Adipose tissue (tissue), 3 donors: ENCODE results near the gene TENT4A. TPM values are rescaled to one million over a fixed set of nuclear protein-coding genes. Genes with fewer than 3 reads are reported as not detected.

Experiments
- H3K27ac ChIP-seq: one replicate; pipeline ENCODE4 v1.5.1; 2013; ENCODE audit warnings: low read depth, low read length
- WGBS, 3 donors: extraction: QIAGEN DNeasy Blood & Tissue Kit; methylation state at CpG; one replicate each; pipeline ENCODE4 v1.1.7; 2013; 5-methylcytosine and 5-hydroxymethylcytosine counted together
- polyA plus RNA-seq, 3 donors: library from polyadenylated mRNA; stranded (reverse); fragments of 200-250 nt; gene quantifications; one replicate each; pipeline ENCODE4 v1.2.3, GENCODE V29; 2013
- donor health status: healthy with polysubstance abuse.
- donor health status: Bipolar disorder and iron deficiency.
- donor health status: healthy.

The TENT4A gene
- polyA plus RNA-seq, 3 donors = 6.2 to 14.8 (median 9.1) TPM

DNA sequence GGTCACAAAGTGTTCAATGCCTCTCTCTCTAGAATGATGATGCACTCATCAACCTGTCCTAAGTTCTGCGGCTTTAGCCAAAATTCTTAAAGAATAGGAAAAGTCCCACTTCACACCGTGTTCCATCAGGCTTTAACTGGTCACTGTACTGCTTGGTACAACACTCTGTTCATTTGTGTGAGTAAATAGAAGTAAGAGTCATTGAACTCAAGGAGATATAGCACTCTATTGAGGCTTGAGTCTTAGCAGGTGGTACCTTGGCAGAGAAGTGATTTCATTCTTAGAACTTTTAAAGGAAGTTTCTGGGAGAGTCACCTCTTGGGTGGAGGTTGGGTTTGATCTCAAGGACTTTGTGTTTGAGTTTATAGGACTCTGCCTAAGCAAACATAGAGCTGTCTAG lies 92.6 kb downstream of the TENT4A start:
- 88 to 97% (median 94%) methylated on average over 2 of the region's 2 CpGs for WGBS, 3 donors
- H3K27ac ChIP-seq = no peak overlapping the region

Other genes starting within 250 kb of the TENT4A start
- gene NSUN2, start 80.4 kb upstream of the TENT4A start, polyA plus RNA-seq = 10 to 100 TPM; 19.1 to 42.5 (median 26.0) TPM
- gene SRD5A1, start 80.0 kb upstream of the TENT4A start, polyA plus RNA-seq = 1 to 10 TPM; 1.8 to 6.0 (median 2.8) TPM